Transverse colon (tissue), 4 donors: ENCODE measurements around the gene AK4. TPM values are rescaled to one million over a fixed set of nuclear protein-coding genes. Genes with fewer than 3 reads are reported as not detected.

ENCODE experiments used
- DNase-seq: peaks from one replicate; pipeline ENCODE4 v3.0.0-alpha.2; 2019
- H3K27ac ChIP-seq, 4 donors: fragments of 200-600 bp; sonication (generic); 2 replicates each; pipeline ENCODE4 v1.5.1; 2016 to 2018; ENCODE audit warnings: inconsistent platforms in 4 of 4
- H3K27me3 ChIP-seq: fragments of 200-600 bp; sonication (generic); 2 replicates; pipeline ENCODE4 v1.5.1; 2017; ENCODE audit warnings: inconsistent platforms
- H3K36me3 ChIP-seq, 4 donors: fragments of 200-600 bp; sonication (generic); 2 replicates each; pipeline ENCODE4 v1.5.1; 2017 to 2019; ENCODE audit warnings: inconsistent platforms in 4 of 4
- H3K4me1 ChIP-seq, 4 donors: fragments of 200-600 bp; sonication (generic); 2 replicates each; pipeline ENCODE4 v1.5.1; 2017 to 2020; ENCODE audit warnings: inconsistent platforms in 4 of 4
- H3K4me3 ChIP-seq, 4 donors: fragments of 200-600 bp; sonication (generic); 1 replicate in 1 of 4; 2 replicates in 3 of 4; pipeline versions ENCODE4 v1.5.1 to v1.6.1; 2017 to 2019; ENCODE audit warnings: inconsistent platforms in 4 of 4
- H3K9me3 ChIP-seq, 2 donors: fragments of 200-600 bp; sonication (generic); 2 replicates each; pipeline ENCODE4 v1.5.1; 2017 to 2019; ENCODE audit warnings: inconsistent platforms in 2 of 2
- EP300 ChIP-seq: sonication (generic); formaldehyde crosslinking; IDR thresholded peaks from one replicate; pipeline ENCODE4 v1.6.1; 2017; ENCODE audit warnings: antibody characterized with exemption, low read depth
- POLR2A ChIP-seq: fragments of 450-650 bp; IDR thresholded peaks from one replicate; pipeline ENCODE4 v1.6.1; 2016; ENCODE audit warnings: antibody characterized with exemption, mild to moderate bottlenecking, moderate library complexity
- POLR2AphosphoS5 ChIP-seq, 3 donors: sonication (generic); formaldehyde crosslinking; IDR thresholded peaks; one replicate each; pipeline ENCODE4 v1.6.1; 2016; ENCODE audit warnings: antibody characterized with exemption in 3 of 3
- WGBS, 2 donors: methylation state at CpG; one replicate each; pipeline ENCODE4 v1.1.5; 2018; ENCODE audit warnings: low coverage in 1 of 2; 5-methylcytosine and 5-hydroxymethylcytosine counted together
- in situ Hi-C, 4 donors: fragments of 200-750 bp; cut with MboI; loops; one replicate each; pipeline versions ENCODE4 v1.15.0 to v1.15.1; 2017; ENCODE audit warnings: low sequenced_read_pairs in 3 of 4, low pct_ligation_motif_present in 1 of 4, low pct_unique_long_range_greater_than_20kb in 1 of 4
- intact Hi-C: fragments of 100-400 bp; cut with DNase I; formaldehyde crosslinking; loops from one replicate; pipeline ENCODE4 v1.15.1; 2023; ENCODE audit warnings: low total_unique reads
- total RNA-seq, 4 donors: library from RNA; depleted of rRNA; stranded (reverse); fragments of >200 nt; gene quantifications; one replicate each; pipeline ENCODE4 v1.1.0, GENCODE V29; 2016
- TF ChIP-seq, protein P1 (sequence below), 5 experiments: fragments of 200-600 bp in 3 of 5; fragments of 450-650 bp in 2 of 5; sonication (generic) in 3 of 5; IDR thresholded peaks; 1 replicate in 2 of 5; 2 replicates in 3 of 5; pipeline ENCODE4 v1.5.1; 2016 to 2017; ENCODE audit warnings: antibody characterized with exemption in 5 of 5, inconsistent platforms in 3 of 5, mild to moderate bottlenecking in 2 of 5, moderate library complexity in 1 of 5

The AK4 gene
- total RNA-seq, 4 donors from 2014 or later, result 12.0 to 42.8 (median 36.1) TPM

DNA sequence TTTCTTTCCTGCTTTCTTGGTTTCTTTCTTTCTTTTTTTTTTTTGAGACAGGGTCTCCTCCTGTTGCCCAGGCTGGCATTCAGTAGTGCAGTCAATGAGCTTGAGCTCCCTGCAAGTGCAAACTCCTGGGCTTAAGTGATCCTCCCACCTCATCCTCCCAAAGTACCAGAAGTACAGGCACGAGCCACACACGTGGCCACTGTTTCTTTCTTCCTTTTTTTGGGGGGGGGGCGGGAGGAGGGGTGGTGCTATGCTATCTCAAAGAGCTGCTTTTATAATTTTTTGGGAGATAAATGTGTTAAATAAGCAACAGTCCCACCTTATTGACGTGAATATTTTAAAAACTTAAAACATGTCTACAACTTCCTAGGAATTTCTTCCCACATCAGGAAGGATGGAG lies 42.2 kb downstream of the AK4 start:
- Histone ChIP-seq H3K27me3 (no peaks in the 10 kb centered on the region), H3K4me1 (no peaks in the 10 kb centered on the region), H3K4me3 (no peak overlapping the region), H3K36me3 (no peaks in the 10 kb centered on the region), H3K27ac (no peak overlapping the region), H3K9me3 (no peaks in the 10 kb centered on the region)
- intact Hi-C loops (no loop called here), in situ Hi-C loops (no loop called here)
- no peak for DNase-seq
- TF ChIP-seq POLR2A (no peak), EP300 (no peak)
- TF ChIP-seq, protein P1, sequence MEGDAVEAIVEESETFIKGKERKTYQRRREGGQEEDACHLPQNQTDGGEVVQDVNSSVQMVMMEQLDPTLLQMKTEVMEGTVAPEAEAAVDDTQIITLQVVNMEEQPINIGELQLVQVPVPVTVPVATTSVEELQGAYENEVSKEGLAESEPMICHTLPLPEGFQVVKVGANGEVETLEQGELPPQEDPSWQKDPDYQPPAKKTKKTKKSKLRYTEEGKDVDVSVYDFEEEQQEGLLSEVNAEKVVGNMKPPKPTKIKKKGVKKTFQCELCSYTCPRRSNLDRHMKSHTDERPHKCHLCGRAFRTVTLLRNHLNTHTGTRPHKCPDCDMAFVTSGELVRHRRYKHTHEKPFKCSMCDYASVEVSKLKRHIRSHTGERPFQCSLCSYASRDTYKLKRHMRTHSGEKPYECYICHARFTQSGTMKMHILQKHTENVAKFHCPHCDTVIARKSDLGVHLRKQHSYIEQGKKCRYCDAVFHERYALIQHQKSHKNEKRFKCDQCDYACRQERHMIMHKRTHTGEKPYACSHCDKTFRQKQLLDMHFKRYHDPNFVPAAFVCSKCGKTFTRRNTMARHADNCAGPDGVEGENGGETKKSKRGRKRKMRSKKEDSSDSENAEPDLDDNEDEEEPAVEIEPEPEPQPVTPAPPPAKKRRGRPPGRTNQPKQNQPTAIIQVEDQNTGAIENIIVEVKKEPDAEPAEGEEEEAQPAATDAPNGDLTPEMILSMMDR (IDR thresholded peaks at IDR 0.05), result no peak
- 63 to 86% methylated on average over 4 of the region's 4 CpGs for WGBS, 2 donors

DNA sequence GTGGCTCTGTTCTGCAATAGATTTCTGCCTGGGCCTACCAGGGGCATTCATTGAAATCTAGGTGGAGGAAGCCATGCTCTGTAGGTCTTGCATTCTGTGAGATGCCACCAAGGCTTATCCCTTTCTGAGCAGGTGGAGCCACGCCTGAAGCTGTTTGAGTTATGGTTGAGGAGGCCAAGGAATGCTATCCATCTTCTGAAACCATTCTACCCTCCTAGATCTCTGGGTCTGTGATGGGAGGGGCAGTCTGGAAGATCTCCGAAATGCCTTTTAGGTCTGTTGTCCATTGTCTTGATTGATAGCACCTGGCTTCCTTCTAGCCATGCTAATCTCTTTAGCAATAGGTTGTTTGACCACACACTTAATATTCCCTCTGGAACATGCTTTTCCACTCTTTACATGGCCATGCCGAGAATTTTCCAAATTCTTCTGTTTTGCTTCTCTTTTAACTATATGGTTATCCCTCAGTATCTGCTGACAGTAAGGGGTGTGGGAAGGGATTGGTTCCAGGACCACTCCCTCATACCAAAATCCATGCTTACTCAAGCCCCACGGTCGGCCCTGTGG lies 45.2 kb downstream of the AK4 start:
- no peaks in the 10 kb centered on the region for H3K9me3 ChIP-seq
- no peak for TF ChIP-seq POLR2A
- TF ChIP-seq POLR2AphosphoS5 (IDR thresholded peaks at IDR 0.05), result no peak
- TF ChIP-seq, protein P1 (IDR thresholded peaks at IDR 0.05), result no peak
- TF ChIP-seq EP300, result no peak
- H3K36me3 ChIP-seq, result no peaks in the 10 kb centered on the region
- WGBS, 2 donors, result 83 to 86% methylated on average over 1 to 5 of the region's 5 CpGs
- no peak overlapping the region for H3K4me3 ChIP-seq
- in situ Hi-C loops (no loop called here), intact Hi-C loops (no loop called here)
- no peaks in the 10 kb centered on the region for H3K4me1 ChIP-seq
- no peak overlapping the region for H3K27ac ChIP-seq
- H3K27me3 ChIP-seq, result no peaks in the 10 kb centered on the region
- no peak for DNase-seq

DNA sequence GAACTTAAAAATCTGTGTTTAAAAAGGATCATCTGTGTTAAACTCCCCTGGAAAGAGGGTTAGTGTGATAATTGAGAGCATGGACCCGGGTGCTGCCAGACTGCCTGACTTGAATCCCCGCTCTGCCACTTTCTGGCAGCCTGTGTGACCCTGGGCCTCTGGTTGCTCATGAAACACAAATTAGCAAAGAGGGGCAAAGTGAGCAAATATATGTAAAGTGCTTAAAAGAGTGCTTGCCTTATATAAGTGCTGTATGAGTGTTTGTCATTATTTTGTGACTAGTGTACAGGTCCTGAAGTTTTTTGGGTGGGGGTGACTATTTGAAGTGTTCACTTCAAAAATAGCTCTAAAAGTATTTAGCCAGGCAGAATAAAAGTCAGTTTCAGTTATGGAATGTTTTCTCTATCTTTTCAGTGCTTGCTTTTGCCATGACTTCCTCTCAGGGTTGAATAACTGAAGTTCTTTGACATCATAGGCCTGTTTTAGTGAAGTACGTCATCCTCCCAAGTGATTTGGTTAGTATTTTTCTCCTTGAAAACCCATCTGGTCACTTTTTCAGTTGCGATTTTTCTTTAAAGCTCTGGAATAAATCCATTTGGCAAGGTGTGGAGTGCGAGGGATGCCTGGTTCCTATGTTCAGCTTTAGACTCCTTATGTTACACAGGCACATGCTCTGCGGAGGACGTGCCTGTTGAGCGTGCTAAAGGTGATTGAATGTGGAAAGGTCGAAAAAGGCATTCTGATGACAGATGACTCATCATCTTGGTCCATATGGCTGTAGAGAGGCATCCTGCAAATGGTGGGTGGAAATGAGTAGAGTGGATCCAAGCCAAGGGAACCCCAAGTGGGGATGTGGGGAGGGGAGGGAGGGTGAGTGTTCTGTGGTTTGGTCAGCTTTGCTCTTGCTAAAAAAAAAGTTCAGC lies 47.8 kb downstream of the AK4 start:
- no peaks in the 10 kb centered on the region for H3K36me3 ChIP-seq
- in situ Hi-C loops, result no loop called here
- no peaks in the 10 kb centered on the region for H3K9me3 ChIP-seq
- no peaks in the 10 kb centered on the region for H3K27me3 ChIP-seq
- no peak overlapping the region for H3K4me3 ChIP-seq
- TF ChIP-seq POLR2A (no peak), POLR2AphosphoS5 (IDR thresholded peaks at IDR 0.05) (no peak), EP300 (no peak)
- TF ChIP-seq, protein P1 (IDR thresholded peaks at IDR 0.05), result no peak
- no peaks in the 10 kb centered on the region for H3K4me1 ChIP-seq
- H3K27ac ChIP-seq, result no peak overlapping the region
- intact Hi-C loops, result no loop called here
- DNase-seq, result no peak
- 94 to 96% methylated on average over 8 to 9 of the region's 9 CpGs for WGBS, 2 donors

DNA sequence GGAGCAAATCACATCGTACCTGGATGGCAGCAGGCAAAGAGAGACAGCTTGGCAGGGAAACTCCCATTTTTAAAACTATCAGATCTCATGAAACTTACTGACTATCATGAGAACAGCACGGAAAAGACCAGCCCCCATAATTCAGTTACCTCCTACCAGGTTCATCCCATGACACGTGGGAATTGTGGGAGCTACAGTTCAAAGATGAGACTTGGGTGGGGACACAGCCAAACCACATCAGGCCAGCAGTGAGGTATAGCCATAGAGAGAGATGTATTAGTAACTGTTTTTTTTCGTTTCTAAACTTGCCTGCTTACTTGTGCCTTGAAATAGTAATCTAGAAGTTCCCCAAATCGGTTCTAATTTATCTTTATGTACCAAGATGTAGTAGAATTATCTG lies 48.9 kb downstream of the AK4 start:
- no peak for TF ChIP-seq EP300
- no peak for TF ChIP-seq POLR2AphosphoS5 (IDR thresholded peaks at IDR 0.05)
- TF ChIP-seq, protein P1 (IDR thresholded peaks at IDR 0.05), result no peak
- TF ChIP-seq POLR2A, result no peak
- Histone ChIP-seq H3K27ac (no peak overlapping the region), H3K9me3 (no peaks in the 10 kb centered on the region), H3K36me3 (no peaks in the 10 kb centered on the region), H3K4me3 (no peak overlapping the region), H3K27me3 (no peaks in the 10 kb centered on the region), H3K4me1 (no peaks in the 10 kb centered on the region)
- in situ Hi-C loops, result no loop called here
- DNase-seq, result no peak
- intact Hi-C loops, result no loop called here
- WGBS, 2 donors, result 79 to 82% methylated on average over 2 to 5 of the region's 5 CpGs
